ENCODE results near the gene TMEM145. TPM values are rescaled to one million over a fixed set of nuclear protein-coding genes. Genes with fewer than 3 reads are reported as not detected.

Gene TMEM145
- total and polyA plus RNA-seq, 10 of the 15 experiments (the other 5 are each of a cell fraction or from before 2014, with no cell fraction given), result 0.04 to 0.97 (median 0.16) TPM; not detected in 4

DNA sequence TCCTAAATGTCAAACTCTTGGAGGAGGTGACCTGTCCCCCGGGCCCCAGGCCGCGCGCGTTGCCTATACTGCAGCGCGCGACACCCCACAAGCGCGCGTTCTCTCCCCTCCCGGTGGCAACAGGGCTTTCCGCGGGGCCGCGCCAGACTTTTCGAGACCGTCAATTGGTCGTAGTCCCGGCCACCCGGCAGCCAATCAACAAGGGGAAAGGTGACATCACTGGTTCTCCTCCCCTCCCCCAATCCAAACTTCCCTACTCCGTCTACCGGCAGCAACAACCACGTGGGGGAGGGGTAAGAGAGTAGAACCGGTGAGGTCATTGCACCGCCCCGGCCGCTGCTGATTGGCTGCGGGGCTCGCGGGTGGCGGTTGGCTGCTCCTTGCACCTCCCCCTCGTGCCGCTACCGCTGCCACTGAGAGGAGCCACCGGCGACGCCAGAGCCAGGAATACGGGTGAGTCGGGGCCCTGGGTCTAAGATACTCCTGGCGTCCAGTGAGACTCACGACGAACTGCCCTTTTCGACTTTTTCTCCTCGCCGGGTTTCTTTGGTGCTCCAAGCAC lies 44.9 kb upstream of the TMEM145 start (continued):
- TF ChIP-seq, protein P1, sequence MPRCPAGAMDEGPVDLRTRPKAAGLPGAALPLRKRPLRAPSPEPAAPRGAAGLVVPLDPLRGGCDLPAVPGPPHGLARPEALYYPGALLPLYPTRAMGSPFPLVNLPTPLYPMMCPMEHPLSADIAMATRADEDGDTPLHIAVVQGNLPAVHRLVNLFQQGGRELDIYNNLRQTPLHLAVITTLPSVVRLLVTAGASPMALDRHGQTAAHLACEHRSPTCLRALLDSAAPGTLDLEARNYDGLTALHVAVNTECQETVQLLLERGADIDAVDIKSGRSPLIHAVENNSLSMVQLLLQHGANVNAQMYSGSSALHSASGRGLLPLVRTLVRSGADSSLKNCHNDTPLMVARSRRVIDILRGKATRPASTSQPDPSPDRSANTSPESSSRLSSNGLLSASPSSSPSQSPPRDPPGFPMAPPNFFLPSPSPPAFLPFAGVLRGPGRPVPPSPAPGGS (IDR thresholded peaks at IDR 0.05; ENCODE audit: borderline replicate concordance, insufficient read depth, low read depth, low read length, poor library complexity, severe bottlenecking), result no peak
- TF ChIP-seq NFXL1 (IDR thresholded peaks at IDR 0.05; ENCODE audit: borderline replicate concordance) (no peak), EGR1 (IDR thresholded peaks at IDR 0.05; ENCODE audit: borderline replicate concordance in 1 of 2, low read depth in 2 of 2, low read length in 2 of 2) (no peak), GABPA (IDR thresholded peaks at IDR 0.05; ENCODE audit: low read depth) (no peak), MXI1 (IDR thresholded peaks at IDR 0.05; ENCODE audit: low read depth, low read length) (peak; percentile 79), BRCA1 (IDR thresholded peaks at IDR 0.05; ENCODE audit: low read depth, low read length) (no peak), CHD4 (IDR thresholded peaks at IDR 0.05) (no peak), ZZZ3 (IDR thresholded peaks at IDR 0.05; ENCODE audit: control insufficient read depth, insufficient read length, low read depth) (no peak), PAX8 (IDR thresholded peaks at IDR 0.05) (no peak), SUZ12 (IDR thresholded peaks at IDR 0.05; ENCODE audit: unreplicated experiment) (no peak), BACH1 (IDR thresholded peaks at IDR 0.05; ENCODE audit: borderline replicate concordance) (no peak), SMARCA5 (IDR thresholded peaks at IDR 0.05) (no peak), SIN3A (IDR thresholded peaks at IDR 0.05; ENCODE audit: low read depth, low read length) (no peak), NR2C1 (IDR thresholded peaks at IDR 0.05) (0 out of 2 replicates have a peak, but pooled peaks have one; percentile 10), HDAC2 (IDR thresholded peaks at IDR 0.05) (no peak)
- TF ChIP-seq, protein P2, sequence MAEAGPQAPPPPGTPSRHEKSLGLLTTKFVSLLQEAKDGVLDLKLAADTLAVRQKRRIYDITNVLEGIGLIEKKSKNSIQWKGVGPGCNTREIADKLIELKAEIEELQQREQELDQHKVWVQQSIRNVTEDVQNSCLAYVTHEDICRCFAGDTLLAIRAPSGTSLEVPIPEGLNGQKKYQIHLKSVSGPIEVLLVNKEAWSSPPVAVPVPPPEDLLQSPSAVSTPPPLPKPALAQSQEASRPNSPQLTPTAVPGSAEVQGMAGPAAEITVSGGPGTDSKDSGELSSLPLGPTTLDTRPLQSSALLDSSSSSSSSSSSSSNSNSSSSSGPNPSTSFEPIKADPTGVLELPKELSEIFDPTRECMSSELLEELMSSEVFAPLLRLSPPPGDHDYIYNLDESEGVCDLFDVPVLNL (IDR thresholded peaks at IDR 0.05; ENCODE audit: low read depth, low read length), result peak; percentile 77
- TF ChIP-seq, protein P3, sequence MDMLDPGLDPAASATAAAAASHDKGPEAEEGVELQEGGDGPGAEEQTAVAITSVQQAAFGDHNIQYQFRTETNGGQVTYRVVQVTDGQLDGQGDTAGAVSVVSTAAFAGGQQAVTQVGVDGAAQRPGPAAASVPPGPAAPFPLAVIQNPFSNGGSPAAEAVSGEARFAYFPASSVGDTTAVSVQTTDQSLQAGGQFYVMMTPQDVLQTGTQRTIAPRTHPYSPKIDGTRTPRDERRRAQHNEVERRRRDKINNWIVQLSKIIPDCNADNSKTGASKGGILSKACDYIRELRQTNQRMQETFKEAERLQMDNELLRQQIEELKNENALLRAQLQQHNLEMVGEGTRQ (IDR thresholded peaks at IDR 0.05; ENCODE audit: borderline replicate concordance, low read depth, low read length), result peak; percentile 4; the same call in 1 of the 2 replicates
- TF ChIP-seq, protein P4, sequence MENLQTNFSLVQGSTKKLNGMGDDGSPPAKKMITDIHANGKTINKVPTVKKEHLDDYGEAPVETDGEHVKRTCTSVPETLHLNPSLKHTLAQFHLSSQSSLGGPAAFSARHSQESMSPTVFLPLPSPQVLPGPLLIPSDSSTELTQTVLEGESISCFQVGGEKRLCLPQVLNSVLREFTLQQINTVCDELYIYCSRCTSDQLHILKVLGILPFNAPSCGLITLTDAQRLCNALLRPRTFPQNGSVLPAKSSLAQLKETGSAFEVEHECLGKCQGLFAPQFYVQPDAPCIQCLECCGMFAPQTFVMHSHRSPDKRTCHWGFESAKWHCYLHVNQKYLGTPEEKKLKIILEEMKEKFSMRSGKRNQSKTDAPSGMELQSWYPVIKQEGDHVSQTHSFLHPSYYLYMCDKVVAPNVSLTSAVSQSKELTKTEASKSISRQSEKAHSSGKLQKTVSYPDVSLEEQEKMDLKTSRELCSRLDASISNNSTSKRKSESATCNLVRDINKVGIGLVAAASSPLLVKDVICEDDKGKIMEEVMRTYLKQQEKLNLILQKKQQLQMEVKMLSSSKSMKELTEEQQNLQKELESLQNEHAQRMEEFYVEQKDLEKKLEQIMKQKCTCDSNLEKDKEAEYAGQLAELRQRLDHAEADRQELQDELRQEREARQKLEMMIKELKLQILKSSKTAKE (IDR thresholded peaks at IDR 0.05; ENCODE audit: low read depth, poor library complexity, severe bottlenecking), result no peak
- TF ChIP-seq, protein P5, sequence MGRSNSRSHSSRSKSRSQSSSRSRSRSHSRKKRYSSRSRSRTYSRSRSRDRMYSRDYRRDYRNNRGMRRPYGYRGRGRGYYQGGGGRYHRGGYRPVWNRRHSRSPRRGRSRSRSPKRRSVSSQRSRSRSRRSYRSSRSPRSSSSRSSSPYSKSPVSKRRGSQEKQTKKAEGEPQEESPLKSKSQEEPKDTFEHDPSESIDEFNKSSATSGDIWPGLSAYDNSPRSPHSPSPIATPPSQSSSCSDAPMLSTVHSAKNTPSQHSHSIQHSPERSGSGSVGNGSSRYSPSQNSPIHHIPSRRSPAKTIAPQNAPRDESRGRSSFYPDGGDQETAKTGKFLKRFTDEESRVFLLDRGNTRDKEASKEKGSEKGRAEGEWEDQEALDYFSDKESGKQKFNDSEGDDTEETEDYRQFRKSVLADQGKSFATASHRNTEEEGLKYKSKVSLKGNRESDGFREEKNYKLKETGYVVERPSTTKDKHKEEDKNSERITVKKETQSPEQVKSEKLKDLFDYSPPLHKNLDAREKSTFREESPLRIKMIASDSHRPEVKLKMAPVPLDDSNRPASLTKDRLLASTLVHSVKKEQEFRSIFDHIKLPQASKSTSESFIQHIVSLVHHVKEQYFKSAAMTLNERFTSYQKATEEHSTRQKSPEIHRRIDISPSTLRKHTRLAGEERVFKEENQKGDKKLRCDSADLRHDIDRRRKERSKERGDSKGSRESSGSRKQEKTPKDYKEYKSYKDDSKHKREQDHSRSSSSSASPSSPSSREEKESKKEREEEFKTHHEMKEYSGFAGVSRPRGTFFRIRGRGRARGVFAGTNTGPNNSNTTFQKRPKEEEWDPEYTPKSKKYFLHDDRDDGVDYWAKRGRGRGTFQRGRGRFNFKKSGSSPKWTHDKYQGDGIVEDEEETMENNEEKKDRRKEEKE (IDR thresholded peaks at IDR 0.05), result no peak
- TF ChIP-seq, protein P6, sequence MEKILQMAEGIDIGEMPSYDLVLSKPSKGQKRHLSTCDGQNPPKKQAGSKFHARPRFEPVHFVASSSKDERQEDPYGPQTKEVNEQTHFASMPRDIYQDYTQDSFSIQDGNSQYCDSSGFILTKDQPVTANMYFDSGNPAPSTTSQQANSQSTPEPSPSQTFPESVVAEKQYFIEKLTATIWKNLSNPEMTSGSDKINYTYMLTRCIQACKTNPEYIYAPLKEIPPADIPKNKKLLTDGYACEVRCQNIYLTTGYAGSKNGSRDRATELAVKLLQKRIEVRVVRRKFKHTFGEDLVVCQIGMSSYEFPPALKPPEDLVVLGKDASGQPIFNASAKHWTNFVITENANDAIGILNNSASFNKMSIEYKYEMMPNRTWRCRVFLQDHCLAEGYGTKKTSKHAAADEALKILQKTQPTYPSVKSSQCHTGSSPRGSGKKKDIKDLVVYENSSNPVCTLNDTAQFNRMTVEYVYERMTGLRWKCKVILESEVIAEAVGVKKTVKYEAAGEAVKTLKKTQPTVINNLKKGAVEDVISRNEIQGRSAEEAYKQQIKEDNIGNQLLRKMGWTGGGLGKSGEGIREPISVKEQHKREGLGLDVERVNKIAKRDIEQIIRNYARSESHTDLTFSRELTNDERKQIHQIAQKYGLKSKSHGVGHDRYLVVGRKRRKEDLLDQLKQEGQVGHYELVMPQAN (conservative IDR thresholded peaks at IDR 0.05), result no peak; the same call in none of the 2 replicates

Data from GM12878 (cell line).